ENCODE results near the gene AP3D1.

AP3D1 gene

GRCh38 chr19:2121416-2122051 lies 29.8 kb downstream of the AP3D1 start:
- TF ChIP-seq CTCF (IDR thresholded peaks at IDR 0.05; ENCODE audit: borderline replicate concordance, control extremely low read depth, extremely low read depth, insufficient read depth, missing control alignments), result no peak
- DNase-seq (ENCODE audit: low spot score), result no peak
- in situ Hi-C loops (cut with MboI; ENCODE audit: low sequenced_read_pairs, unreplicated experiment), result no loop called here

- TF ChIP-seq CTCF (IDR thresholded peaks at IDR 0.05; ENCODE audit: borderline replicate concordance, control extremely low read depth, extremely low read depth, insufficient read depth, missing control alignments), result no peak
- in situ Hi-C loops (cut with MboI; ENCODE audit: low sequenced_read_pairs, unreplicated experiment), result no loop called here
- DNase-seq (ENCODE audit: low spot score), result no peak
These were observed 30.5 kb downstream of the AP3D1 start for GRCh38 chr19:2120821-2121220.

GRCh38 chr19:2119921-2120785 lies 31.2 kb downstream of the AP3D1 start:
- no peak for DNase-seq (ENCODE audit: low spot score)
- in situ Hi-C loops (cut with MboI; ENCODE audit: low sequenced_read_pairs, unreplicated experiment), result no loop called here
- TF ChIP-seq CTCF (IDR thresholded peaks at IDR 0.05; ENCODE audit: borderline replicate concordance, control extremely low read depth, extremely low read depth, insufficient read depth, missing control alignments), result no peak

GRCh38 chr19:2118438-2118837 lies 32.9 kb downstream of the AP3D1 start:
- DNase-seq (ENCODE audit: low spot score), result no peak
- in situ Hi-C loops (cut with MboI; ENCODE audit: low sequenced_read_pairs, unreplicated experiment), result no loop called here
- no peak for TF ChIP-seq CTCF (IDR thresholded peaks at IDR 0.05; ENCODE audit: borderline replicate concordance, control extremely low read depth, extremely low read depth, insufficient read depth, missing control alignments)

- in situ Hi-C loops (cut with MboI; ENCODE audit: low sequenced_read_pairs, unreplicated experiment), result no loop called here
- DNase-seq (ENCODE audit: low spot score), result no peak
- TF ChIP-seq CTCF (IDR thresholded peaks at IDR 0.05; ENCODE audit: borderline replicate concordance, control extremely low read depth, extremely low read depth, insufficient read depth, missing control alignments), result no peak
These were observed 34.0 kb downstream of the AP3D1 start for GRCh38 chr19:2117215-2117960.

- no peak for TF ChIP-seq CTCF (IDR thresholded peaks at IDR 0.05; ENCODE audit: borderline replicate concordance, control extremely low read depth, extremely low read depth, insufficient read depth, missing control alignments)
- in situ Hi-C loops (cut with MboI; ENCODE audit: low sequenced_read_pairs, unreplicated experiment), result no loop called here
- no peak for DNase-seq (ENCODE audit: low spot score)
These were observed 34.9 kb downstream of the AP3D1 start for GRCh38 chr19:2116507-2116906.

Data from GM13976 (cell line).